HEK293 (cell line): ENCODE data around the gene DRC7.

Source experiments
- BCL11A ChIP-seq: fragments of 450-650 bp; formaldehyde crosslinking; IDR thresholded peaks from 2 replicates; pipeline ENCODE4 v1.5.1; 2016; ENCODE audit warnings: low read depth, missing biosample characterization, missing genetic modification characterization
- HOXC10 ChIP-seq: sonication (generic); formaldehyde crosslinking; IDR thresholded peaks from 2 replicates; pipeline ENCODE4 v1.8.1; 2023; ENCODE audit warnings: mild to moderate bottlenecking, missing genetic modification reagents
- KLF9 ChIP-seq: fragments of 450-650 bp; formaldehyde crosslinking; IDR thresholded peaks from 2 replicates; pipeline ENCODE4 v1.5.1; 2016; ENCODE audit warnings: missing biosample characterization, missing genetic modification characterization, low read depth
- ZBTB7A ChIP-seq: fragments of 450-650 bp; formaldehyde crosslinking; IDR thresholded peaks from 2 replicates; pipeline ENCODE4 v1.5.1; 2016; ENCODE audit warnings: low read depth, missing biosample characterization, missing genetic modification characterization
- ZNF155 ChIP-seq: fragments of 450-650 bp; formaldehyde crosslinking; IDR thresholded peaks from 2 replicates; pipeline ENCODE4 v1.5.1; 2016; ENCODE audit warnings: missing biosample characterization, missing genetic modification characterization
- TF ChIP-seq, protein P1 (sequence below): fragments of 450-650 bp; formaldehyde crosslinking; IDR thresholded peaks from 2 replicates; pipeline ENCODE4 v1.5.1; 2016; ENCODE audit warnings: missing biosample characterization, missing genetic modification characterization
- TF ChIP-seq, protein P2 (sequence below): fragments of 450-650 bp; IDR thresholded peaks from 2 replicates; pipeline ENCODE4 v1.5.1; 2018; ENCODE audit warnings: missing biosample characterization, mild to moderate bottlenecking, missing genetic modification characterization
- TF ChIP-seq, protein P3 (sequence below): fragments of 450-650 bp; formaldehyde crosslinking; IDR thresholded peaks from 2 replicates; pipeline ENCODE4; 2016; ENCODE audit warnings: missing biosample characterization, missing genetic modification characterization
- TF ChIP-seq, protein P4 (sequence below): fragments of 450-650 bp; formaldehyde crosslinking; IDR thresholded peaks from 2 replicates; pipeline ENCODE4 v1.5.1; 2016; ENCODE audit warnings: missing biosample characterization, missing genetic modification characterization

DNA sequence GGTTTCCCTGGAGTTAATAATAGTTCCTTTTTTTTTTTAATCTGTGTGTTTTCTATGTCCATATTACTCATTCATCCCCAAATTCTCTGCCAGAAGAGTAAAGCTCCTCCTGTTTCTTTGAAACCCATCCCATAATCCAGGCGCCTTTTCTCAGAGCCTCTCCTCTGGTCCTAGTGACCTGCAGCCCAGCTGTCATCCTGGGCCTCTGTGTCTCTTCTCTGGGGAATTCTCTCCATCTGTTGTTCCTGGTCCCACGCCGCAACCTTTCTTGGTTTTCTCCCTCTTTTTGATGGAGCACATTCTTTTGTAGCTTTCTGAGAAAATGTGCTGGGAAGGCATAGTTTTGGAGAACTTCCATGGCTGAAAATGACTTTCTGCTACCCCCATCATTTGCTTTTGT, 51.2 kb downstream of the DRC7 start:
- TF ChIP-seq, protein P1, sequence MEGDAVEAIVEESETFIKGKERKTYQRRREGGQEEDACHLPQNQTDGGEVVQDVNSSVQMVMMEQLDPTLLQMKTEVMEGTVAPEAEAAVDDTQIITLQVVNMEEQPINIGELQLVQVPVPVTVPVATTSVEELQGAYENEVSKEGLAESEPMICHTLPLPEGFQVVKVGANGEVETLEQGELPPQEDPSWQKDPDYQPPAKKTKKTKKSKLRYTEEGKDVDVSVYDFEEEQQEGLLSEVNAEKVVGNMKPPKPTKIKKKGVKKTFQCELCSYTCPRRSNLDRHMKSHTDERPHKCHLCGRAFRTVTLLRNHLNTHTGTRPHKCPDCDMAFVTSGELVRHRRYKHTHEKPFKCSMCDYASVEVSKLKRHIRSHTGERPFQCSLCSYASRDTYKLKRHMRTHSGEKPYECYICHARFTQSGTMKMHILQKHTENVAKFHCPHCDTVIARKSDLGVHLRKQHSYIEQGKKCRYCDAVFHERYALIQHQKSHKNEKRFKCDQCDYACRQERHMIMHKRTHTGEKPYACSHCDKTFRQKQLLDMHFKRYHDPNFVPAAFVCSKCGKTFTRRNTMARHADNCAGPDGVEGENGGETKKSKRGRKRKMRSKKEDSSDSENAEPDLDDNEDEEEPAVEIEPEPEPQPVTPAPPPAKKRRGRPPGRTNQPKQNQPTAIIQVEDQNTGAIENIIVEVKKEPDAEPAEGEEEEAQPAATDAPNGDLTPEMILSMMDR (tag by site-specific recombination), result no peak
- no peak for TF ChIP-seq ZNF155
- TF ChIP-seq BCL11A (tag by site-specific recombination), result no peak
- TF ChIP-seq, protein P2, sequence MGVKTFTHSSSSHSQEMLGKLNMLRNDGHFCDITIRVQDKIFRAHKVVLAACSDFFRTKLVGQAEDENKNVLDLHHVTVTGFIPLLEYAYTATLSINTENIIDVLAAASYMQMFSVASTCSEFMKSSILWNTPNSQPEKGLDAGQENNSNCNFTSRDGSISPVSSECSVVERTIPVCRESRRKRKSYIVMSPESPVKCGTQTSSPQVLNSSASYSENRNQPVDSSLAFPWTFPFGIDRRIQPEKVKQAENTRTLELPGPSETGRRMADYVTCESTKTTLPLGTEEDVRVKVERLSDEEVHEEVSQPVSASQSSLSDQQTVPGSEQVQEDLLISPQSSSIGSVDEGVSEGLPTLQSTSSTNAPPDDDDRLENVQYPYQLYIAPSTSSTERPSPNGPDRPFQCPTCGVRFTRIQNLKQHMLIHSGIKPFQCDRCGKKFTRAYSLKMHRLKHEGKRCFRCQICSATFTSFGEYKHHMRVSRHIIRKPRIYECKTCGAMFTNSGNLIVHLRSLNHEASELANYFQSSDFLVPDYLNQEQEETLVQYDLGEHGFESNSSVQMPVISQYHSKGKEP (tag by site-specific recombination), result no peak
- TF ChIP-seq HOXC10 (CRISPR knock-in tag), result no peak
- TF ChIP-seq ZBTB7A (tag by site-specific recombination), result no peak
- TF ChIP-seq, protein P3, sequence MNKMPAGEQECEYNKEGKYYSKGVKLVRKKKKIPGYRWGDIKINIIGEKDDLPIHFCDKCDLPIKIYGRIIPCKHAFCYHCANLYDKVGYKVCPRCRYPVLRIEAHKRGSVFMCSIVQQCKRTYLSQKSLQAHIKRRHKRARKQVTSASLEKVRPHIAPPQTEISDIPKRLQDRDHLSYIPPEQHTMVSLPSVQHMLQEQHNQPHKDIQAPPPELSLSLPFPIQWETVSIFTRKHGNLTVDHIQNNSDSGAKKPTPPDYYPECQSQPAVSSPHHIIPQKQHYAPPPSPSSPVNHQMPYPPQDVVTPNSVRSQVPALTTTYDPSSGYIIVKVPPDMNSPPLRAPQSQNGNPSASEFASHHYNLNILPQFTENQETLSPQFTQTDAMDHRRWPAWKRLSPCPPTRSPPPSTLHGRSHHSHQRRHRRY (tag by site-specific recombination), result no peak
- no peak for TF ChIP-seq KLF9
- TF ChIP-seq, protein P4, sequence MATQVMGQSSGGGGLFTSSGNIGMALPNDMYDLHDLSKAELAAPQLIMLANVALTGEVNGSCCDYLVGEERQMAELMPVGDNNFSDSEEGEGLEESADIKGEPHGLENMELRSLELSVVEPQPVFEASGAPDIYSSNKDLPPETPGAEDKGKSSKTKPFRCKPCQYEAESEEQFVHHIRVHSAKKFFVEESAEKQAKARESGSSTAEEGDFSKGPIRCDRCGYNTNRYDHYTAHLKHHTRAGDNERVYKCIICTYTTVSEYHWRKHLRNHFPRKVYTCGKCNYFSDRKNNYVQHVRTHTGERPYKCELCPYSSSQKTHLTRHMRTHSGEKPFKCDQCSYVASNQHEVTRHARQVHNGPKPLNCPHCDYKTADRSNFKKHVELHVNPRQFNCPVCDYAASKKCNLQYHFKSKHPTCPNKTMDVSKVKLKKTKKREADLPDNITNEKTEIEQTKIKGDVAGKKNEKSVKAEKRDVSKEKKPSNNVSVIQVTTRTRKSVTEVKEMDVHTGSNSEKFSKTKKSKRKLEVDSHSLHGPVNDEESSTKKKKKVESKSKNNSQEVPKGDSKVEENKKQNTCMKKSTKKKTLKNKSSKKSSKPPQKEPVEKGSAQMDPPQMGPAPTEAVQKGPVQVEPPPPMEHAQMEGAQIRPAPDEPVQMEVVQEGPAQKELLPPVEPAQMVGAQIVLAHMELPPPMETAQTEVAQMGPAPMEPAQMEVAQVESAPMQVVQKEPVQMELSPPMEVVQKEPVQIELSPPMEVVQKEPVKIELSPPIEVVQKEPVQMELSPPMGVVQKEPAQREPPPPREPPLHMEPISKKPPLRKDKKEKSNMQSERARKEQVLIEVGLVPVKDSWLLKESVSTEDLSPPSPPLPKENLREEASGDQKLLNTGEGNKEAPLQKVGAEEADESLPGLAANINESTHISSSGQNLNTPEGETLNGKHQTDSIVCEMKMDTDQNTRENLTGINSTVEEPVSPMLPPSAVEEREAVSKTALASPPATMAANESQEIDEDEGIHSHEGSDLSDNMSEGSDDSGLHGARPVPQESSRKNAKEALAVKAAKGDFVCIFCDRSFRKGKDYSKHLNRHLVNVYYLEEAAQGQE (tag by site-specific recombination), result no peak
